Measurements from ENCODE around the gene VMO1. TPM values are rescaled to one million over a fixed set of nuclear protein-coding genes. Genes with fewer than 3 reads are reported as not detected.

Gene VMO1, protein sequence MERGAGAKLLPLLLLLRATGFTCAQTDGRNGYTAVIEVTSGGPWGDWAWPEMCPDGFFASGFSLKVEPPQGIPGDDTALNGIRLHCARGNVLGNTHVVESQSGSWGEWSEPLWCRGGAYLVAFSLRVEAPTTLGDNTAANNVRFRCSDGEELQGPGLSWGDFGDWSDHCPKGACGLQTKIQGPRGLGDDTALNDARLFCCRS
- total RNA-seq = 0.59 TPM in 1 of 2 replicates, not detected in the other

DNA sequence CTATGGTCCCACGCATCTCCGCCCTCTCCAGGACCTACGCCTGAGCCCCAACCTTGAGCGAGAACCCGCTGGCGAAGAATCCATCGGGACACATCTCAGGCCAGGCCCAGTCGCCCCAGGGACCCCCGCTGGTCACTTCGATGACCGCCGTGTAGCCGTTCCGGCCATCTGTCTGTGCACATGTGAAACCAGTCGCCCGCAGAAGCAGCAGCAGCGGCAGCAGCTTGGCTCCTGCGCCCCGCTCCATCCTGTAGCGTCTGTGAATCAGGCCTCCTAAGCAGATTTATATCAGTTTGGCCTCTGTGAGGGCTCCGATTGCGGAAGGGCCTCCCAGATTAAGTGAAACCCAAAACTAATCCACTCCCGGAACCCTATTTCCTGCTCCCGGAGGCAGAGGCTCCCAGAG lies at the start of gene VMO1:
VMO1 (minus strand) TSS at position 259 of the 406 bp plus-strand sequence; CDS start at position 247, 12 bp downstream.

DNA sequence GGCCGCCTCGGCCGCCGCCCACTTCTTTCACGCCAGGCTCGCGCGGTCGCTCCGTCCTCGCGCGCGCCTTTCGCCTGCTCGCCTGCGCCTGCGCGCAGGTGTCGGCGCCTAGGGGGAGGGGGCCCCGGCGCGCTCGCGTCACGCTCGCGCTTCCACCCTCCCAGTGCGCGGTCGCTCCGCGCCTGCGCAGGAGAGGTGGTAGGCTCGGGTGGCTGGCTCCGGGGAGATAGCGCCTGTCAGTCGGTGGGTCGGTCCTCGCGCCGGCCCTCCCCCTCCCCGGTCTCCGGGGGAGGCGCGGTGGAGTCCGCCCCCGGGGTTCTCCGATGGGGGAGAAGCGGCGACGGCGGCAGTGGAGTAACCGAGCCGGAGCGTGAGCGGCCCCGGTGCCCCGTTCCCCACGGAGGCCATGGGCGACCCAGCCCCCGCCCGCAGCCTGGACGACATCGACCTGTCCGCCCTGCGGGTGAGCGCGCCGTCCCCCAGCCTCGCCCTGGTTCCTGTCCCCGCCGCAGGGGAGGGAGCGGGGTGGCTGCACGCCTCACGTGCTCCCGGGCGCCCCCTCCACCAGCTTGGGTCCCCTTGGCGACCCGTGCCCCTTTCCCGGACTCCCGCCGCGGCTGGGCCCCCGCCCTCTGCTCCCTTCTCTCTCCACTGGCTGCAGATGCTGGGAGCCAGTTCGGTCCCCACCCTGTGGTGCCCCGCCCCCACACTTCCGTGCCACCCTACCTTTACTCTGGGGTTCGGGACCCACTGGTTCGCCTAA lies 47.2 kb upstream of the VMO1 start, which contains the start of gene MINK1:
MINK1 (plus strand) TSS at position 163 of the 763 bp plus-strand sequence; CDS start at position 407, 244 bp downstream.

DNA sequence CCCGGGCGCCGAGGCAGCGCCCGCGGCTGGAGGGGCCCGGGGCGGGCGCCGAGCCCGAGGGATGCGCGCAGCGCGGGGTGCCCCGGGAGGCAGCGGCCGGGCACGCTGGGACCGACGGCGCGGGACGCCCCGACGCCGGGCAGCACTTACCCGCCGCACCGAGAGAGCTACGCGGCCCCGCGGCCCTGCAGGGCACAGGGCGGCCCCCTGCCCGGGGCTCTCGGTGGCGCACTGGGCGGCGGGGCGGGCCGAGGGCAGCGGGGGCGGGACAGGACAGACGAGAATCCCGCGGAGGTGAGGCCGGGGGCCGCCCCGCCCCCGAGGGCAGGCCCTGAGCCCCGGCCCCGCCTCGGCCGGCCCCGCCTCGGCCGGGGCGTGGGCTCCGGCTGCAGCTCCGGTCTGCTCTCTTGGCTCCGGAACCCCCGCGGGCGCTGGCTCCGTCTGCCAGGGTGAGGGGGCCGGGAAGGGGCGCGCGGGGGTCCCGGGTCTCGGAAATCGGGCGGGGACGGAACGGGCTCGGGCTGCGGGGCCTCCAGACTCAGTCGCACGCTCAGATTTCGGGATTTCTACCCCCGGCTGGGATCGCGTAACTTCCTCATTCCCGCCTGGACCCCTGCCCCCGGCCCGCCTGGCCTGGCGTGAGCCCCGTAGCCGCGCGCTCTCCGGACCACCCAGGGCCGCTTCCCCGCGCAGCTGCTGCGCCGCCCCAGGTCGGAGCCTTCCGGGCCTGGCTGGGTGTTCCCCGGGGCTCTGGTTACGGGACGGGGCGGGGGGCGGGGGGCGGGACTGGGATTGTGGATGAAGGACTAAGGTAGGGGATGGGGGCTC lies 20.8 kb upstream of the VMO1 start, which contains the start of gene PLD2:
PLD2 (plus strand) TSS at position 376 of the 828 bp plus-strand sequence. CDS start 621 bp downstream, outside the sequence.

DNA sequence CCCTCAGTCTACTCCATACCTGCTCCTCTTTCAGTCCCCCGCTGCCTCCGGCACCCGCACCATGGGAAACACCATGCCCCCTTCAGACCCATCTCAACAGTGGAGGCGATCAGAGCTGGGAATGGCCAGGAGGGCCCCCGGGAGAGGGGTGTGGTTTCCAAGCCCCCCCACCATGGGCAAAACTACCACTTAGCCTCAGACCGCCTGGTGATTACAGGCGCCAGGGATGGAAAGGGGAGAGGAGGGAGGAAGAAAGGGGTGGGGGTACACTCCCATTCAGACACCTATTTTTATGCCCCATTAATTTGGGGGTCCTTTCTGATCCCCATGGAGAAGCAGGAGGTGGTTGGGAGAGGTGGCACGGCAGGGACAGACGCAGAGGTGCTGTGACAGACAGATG lies 16.1 kb upstream of the VMO1 start, which contains the start of gene C17orf114:
C17orf114 (minus strand) TSS at position 101 of the 400 bp plus-strand sequence.

DNA sequence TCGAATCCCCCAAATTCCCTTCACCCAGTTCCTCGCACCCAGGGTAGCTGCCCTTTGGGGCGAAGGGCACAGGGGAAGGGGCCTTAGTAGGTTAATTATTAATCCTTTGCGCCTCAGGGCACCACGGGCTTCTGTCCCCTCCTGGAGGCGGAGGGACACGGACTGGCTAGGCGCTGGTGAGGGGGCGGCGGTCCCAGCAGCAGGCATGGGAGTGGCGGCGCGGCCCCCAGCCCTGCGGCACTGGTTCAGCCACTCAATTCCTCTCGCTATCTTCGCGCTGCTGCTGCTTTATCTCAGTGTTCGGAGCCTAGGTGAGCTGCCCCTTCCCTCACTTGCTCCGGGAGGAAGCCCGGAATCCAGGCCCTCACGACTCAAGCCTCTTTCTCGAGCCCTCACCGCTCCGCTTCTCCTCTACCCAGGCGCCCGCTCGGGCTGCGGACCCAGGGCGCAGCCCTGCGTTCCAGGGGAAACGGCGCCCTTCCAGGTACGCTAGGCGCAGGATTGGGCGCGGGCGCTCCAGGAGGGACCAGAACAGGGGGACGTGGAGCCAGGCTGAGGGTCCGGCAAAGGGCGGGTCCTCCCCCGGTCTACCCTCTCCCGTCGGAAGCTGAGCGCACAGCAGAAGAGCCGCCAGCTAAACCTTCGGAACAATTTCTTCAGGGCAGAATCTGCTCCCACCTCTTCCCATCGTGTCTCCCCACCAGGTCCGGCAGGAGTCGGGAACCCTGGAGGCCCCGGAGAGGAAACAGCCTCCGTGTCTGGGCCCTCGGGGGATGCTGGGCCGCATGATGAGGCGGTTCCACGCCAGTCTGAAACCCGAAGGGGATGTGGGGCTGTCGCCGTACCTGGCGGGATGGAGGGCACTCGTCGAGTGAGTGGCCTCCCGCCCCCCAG lies 2.9 kb upstream of the VMO1 start, which contains the start of gene GLTPD2:
GLTPD2 (plus strand) TSS at position 158 of the 894 bp plus-strand sequence; CDS start at position 206, 48 bp downstream.

DNA sequence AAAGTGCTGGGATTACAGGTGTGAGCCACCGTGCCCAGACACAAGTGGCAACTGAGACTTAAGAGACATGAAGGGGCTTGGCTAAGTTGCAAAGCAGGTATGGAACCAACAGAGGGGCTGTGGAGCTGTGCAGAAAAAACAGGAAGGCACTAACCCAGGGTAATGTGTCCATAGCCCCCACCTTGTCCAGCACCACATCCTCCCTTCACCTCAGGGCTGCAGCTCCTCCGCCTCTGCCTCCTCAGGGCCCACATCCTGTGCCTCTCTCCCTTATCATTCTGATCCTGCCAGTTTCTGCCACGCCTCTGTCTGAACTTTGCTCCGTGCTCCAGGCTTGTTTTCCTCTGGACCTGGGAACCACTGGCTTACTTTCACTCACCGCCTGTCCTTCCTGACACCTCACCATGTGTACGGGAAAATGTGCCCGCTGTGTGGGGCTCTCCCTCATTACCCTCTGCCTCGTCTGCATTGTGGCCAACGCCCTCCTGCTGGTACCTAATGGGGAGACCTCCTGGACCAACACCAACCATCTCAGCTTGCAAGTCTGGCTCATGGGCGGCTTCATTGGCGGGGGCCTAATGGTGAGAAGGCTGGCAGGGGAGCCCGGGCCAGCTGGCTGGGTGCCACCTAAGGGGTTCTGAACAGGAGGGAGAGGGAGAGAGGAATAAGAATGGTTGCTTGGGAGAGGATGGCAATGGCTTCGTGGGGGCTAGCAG lies 14.5 kb downstream of the VMO1 start, which contains the start of gene TM4SF5:
TM4SF5 (plus strand) TSS at position 368 of the 716 bp plus-strand sequence; CDS start at position 405, 37 bp downstream.

DNA sequence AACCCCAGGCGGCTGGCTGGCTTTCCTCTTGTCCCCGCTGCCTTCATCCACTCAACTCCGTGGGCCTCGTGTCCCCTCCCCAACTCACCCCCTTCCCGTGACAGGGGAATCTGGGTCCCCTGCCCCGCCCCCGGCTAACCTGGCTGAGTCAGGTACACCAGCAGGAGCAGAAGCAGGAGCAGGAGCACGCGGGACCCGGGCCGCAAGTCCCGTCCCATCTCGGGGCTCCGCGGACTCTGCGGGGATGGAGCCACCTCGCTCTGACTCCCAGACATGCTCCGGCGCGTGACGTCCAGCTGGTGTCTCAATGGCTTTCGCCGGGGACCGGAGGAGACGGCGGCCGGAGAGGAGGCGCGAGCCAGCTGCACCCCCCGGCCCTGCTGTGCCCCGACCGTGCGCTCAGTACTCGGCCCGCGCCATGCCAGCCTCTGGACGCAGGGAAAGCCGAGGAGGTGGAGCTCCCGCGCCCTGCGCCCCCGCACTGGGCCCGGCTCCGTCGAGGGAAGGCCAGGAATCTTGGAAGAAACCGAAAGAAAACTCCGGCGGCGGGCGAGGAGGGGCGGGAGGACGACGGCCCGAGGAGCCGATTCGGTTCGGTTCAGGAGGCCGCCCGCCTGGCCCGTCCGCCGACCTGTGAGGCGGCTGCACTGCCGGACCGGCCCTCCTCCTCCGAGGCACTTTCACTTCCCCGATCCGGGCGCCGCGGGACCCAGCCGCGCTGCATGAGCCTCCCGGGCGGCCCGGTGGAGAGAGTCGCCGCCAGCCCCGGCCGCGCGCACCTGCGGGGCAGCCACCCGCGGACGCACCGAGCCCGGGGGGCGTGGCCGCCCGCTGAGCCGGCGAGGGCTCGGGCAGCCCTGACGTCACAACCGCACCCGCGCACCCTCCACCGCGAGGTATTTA lies 46.8 kb downstream of the VMO1 start, which contains the start of the genes CXCL16 and ZMYND15:
CXCL16 (minus strand) TSS at position 807 of the 903 bp plus-strand sequence; CDS start at position 218, 589 bp downstream.
ZMYND15 (plus strand) TSS at position 712 of the 903 bp plus-strand sequence. CDS start 716 bp downstream, outside the sequence.

Other genes starting within 250 kb of the VMO1 start
- 87.5 and 108 TPM in 2 replicates for gene MYBBP1A, start 231.0 kb downstream of the VMO1 start, total RNA-seq
- not detected in 2 replicates for gene GGT6, start 225.8 kb downstream of the VMO1 start, total RNA-seq
- gene SMTNL2, start 201.8 kb downstream of the VMO1 start, total RNA-seq = not detected in 2 replicates
- gene ALOX15, start 144.7 kb downstream of the VMO1 start, total RNA-seq = not detected in 2 replicates
- gene PELP1, start 82.2 kb downstream of the VMO1 start, total RNA-seq = 22.8 and 30.1 TPM in 2 replicates
- gene ARRB2, start 75.7 kb downstream of the VMO1 start, total RNA-seq = 9.2 and 16.0 TPM in 2 replicates
- 13.5 and 16.9 TPM in 2 replicates for gene MED11, start 54.9 kb downstream of the VMO1 start, total RNA-seq
- gene ZMYND15, start 46.5 kb downstream of the VMO1 start, total RNA-seq = 0.20 TPM in 1 of 2 replicates, not detected in the other
- gene CXCL16, start 46.4 kb downstream of the VMO1 start, total RNA-seq = 1.6 and 2.6 TPM in 2 replicates
- not detected in 2 replicates for gene TM4SF5, start 14.5 kb downstream of the VMO1 start, total RNA-seq
- gene GLTPD2, start 2.6 kb upstream of the VMO1 start, total RNA-seq = 0.37 TPM in 1 of 2 replicates, not detected in the other
- gene PSMB6, start 9.8 kb upstream of the VMO1 start, total RNA-seq = 111 and 116 TPM in 2 replicates
- 17.6 and 18.2 TPM in 2 replicates for gene PLD2, start 20.8 kb upstream of the VMO1 start, total RNA-seq
- gene MINK1, start 47.0 kb upstream of the VMO1 start, total RNA-seq = 32.0 and 37.3 TPM in 2 replicates
- 0.37 and 0.59 TPM in 2 replicates for gene C17orf107, start 113.2 kb upstream of the VMO1 start, total RNA-seq
- gene CHRNE, start 116.7 kb upstream of the VMO1 start, total RNA-seq = 0.37 TPM in 1 of 2 replicates, not detected in the other
- not detected in 2 replicates for gene GP1BA, start 145.9 kb upstream of the VMO1 start, total RNA-seq
- gene SLC25A11, start 153.7 kb upstream of the VMO1 start, total RNA-seq = 50.0 and 50.2 TPM in 2 replicates
- 29.4 and 29.9 TPM in 2 replicates for gene RNF167, start 153.9 kb upstream of the VMO1 start, total RNA-seq
- 412 and 494 TPM in 2 replicates for gene PFN1, start 162.2 kb upstream of the VMO1 start, total RNA-seq
- 1.1 and 1.6 TPM in 2 replicates for gene ENO3, start 164.8 kb upstream of the VMO1 start, total RNA-seq
- gene SPAG7, start 181.5 kb upstream of the VMO1 start, total RNA-seq = 30.1 and 37.5 TPM in 2 replicates
- 10.3 and 20.3 TPM in 2 replicates for gene CAMTA2, start 201.3 kb upstream of the VMO1 start, total RNA-seq
- 0.37 TPM in 1 of 2 replicates, not detected in the other for gene INCA1, start 211.2 kb upstream of the VMO1 start, total RNA-seq
- 38.6 and 50.8 TPM in 2 replicates for gene KIF1C, start 211.6 kb upstream of the VMO1 start, total RNA-seq
- under 0.01 TPM in 1 of 2 replicates, not detected in the other for gene SLC52A1, start 249.1 kb upstream of the VMO1 start, total RNA-seq